ENCODE measurements around the gene HNMT.
"Not testable (repeated sequence)": the region's sequence is repeated elsewhere in the genome, so short reads cannot be mapped to it uniquely, and the experiment has no call there.

HNMT gene

GRCh38 chr2:137977790-137978189 lies 13.5 kb downstream of the HNMT start:
- DNase-seq: no peak

- no peak for DNase-seq
These were observed 16.2 kb downstream of the HNMT start for GRCh38 chr2:137980459-137980858.

- no peak for DNase-seq
These were observed 16.9 kb downstream of the HNMT start for GRCh38 chr2:137981112-137981656.

- no peak for DNase-seq
These were observed 19.3 kb downstream of the HNMT start for GRCh38 chr2:137983581-137983980.

GRCh38 chr2:137986268-137986667 lies 22.0 kb downstream of the HNMT start:
- no peak for DNase-seq

- no peak for DNase-seq
These were observed 22.7 kb downstream of the HNMT start for GRCh38 chr2:137987011-137987410.

- no peak for DNase-seq
These were observed 26.8 kb downstream of the HNMT start for GRCh38 chr2:137991078-137991477.

- DNase-seq: no peak
These were observed 27.9 kb downstream of the HNMT start for GRCh38 chr2:137992039-137992646.

GRCh38 chr2:137993715-137994476 lies 29.6 kb downstream of the HNMT start:
- not testable (repeated sequence) for DNase-seq

GRCh38 chr2:137995368-137995767 lies 31.1 kb downstream of the HNMT start:
- not testable (repeated sequence) for DNase-seq

GRCh38 chr2:137996158-137996557 lies 31.9 kb downstream of the HNMT start:
- DNase-seq: not testable (repeated sequence)

GRCh38 chr2:137997733-137998132 lies 33.5 kb downstream of the HNMT start:
- DNase-seq: no peak

- no peak for DNase-seq
These were observed 34.2 kb downstream of the HNMT start for GRCh38 chr2:137998503-137998902.

- DNase-seq: no peak
These were observed 35.0 kb downstream of the HNMT start for GRCh38 chr2:137999273-137999672.

GRCh38 chr2:138000009-138000408 lies 35.7 kb downstream of the HNMT start:
- no peak for DNase-seq

- DNase-seq: no peak
These were observed 36.5 kb downstream of the HNMT start for GRCh38 chr2:138000796-138001195.

- no peak for DNase-seq
These were observed 39.1 kb downstream of the HNMT start for GRCh38 chr2:138003411-138003810.

- DNase-seq: no peak
These were observed 43.2 kb downstream of the HNMT start for GRCh38 chr2:138007431-138007830.

GRCh38 chr2:138009622-138010021 lies 45.3 kb downstream of the HNMT start:
- no peak for DNase-seq

GRCh38 chr2:138010890-138011289 lies 46.6 kb downstream of the HNMT start:
- peak; percentile 34 for DNase-seq

GRCh38 chr2:138012082-138012481 lies 47.8 kb downstream of the HNMT start:
- DNase-seq: no peak

- no peak for DNase-seq
These were observed 48.7 kb downstream of the HNMT start for GRCh38 chr2:138012968-138013367.

GRCh38 chr2:138013639-138014038 lies 49.4 kb downstream of the HNMT start:
- DNase-seq: no peak

GRCh38 chr2:138015494-138015893 lies 51.2 kb downstream of the HNMT start:
- no peak for DNase-seq
